SU-DHL-6 (cell line): ENCODE data around the gene HPS5.

Experiments
- EZH2phosphoT487 ChIP-seq: fragments of 200-600 bp; sonication (generic), shearing (Covaris generic); conservative IDR thresholded peaks from 2 replicates; pipeline ENCODE4 v1.6.1; 2018; ENCODE audit warnings: mild to moderate bottlenecking, antibody characterized with exemption, low read length, moderate library complexity, mixed read lengths
- TF ChIP-seq, protein P1 (sequence below): fragments of 200-600 bp; sonication (generic); IDR thresholded peaks from one replicate; pipeline ENCODE4 v1.5.1; 2017; ENCODE audit warnings: antibody characterized with exemption, mild to moderate bottlenecking, low read length, moderate library complexity; ENCODE audit not compliant: insufficient read depth, poor library complexity, severe bottlenecking

DNA sequence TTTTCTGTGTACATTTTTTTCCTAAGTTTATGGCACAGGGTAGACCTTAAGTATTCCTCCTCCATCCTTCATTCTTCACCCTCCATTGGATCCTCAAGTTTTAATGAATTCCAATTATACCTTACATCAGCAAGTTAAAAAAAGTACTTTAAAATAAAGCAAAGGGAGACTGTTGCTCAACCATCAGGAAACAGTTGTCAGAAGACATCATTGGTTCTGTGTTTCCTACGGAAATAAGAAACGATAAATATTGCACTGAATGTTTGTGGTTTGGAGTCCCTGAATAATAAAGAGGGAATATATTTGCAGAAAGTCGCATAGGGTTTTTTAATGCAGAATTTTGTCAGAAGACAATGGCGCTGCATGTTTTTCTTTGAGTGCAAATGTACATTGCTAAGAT, 44.3 kb upstream of the HPS5 start:
- TF ChIP-seq, protein P1, sequence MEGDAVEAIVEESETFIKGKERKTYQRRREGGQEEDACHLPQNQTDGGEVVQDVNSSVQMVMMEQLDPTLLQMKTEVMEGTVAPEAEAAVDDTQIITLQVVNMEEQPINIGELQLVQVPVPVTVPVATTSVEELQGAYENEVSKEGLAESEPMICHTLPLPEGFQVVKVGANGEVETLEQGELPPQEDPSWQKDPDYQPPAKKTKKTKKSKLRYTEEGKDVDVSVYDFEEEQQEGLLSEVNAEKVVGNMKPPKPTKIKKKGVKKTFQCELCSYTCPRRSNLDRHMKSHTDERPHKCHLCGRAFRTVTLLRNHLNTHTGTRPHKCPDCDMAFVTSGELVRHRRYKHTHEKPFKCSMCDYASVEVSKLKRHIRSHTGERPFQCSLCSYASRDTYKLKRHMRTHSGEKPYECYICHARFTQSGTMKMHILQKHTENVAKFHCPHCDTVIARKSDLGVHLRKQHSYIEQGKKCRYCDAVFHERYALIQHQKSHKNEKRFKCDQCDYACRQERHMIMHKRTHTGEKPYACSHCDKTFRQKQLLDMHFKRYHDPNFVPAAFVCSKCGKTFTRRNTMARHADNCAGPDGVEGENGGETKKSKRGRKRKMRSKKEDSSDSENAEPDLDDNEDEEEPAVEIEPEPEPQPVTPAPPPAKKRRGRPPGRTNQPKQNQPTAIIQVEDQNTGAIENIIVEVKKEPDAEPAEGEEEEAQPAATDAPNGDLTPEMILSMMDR = no peak
- no peak for TF ChIP-seq EZH2phosphoT487
